ENCODE data around the gene NLGN1.

- no peak for TF ChIP-seq POLR2A (IDR thresholded peaks at IDR 0.05; ENCODE audit: low read depth)
- TF ChIP-seq CTCF (IDR thresholded peaks at IDR 0.05): no peak
- no peak for TF ChIP-seq POLR2AphosphoS5 (IDR thresholded peaks at IDR 0.05)
- TF ChIP-seq EP300 (IDR thresholded peaks at IDR 0.05): no peak
These were observed 713.2 kb downstream of the NLGN1 start for GRCh38 chr3:174110761-174111160.
